ENCODE measurements around the gene STK4.

DNA sequence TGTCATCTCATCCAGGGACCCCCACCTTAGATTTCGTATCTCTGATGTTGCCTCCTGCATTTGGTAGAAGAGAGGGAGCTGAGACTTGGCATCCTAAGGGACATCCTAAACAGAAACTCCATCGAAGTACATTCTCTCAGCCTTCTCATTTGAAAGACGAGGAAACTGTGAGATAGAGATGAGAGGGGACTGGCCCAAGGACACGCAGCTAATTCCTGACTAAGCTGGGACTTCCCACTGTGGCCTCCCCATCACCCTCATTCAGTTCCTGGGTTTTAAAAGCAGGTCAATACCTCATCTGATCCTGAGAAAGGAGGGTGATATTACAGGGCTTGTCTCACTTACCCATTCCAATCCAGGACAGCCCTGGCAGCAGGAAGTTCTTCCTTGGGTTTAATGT, 149.5 kb downstream of the STK4 start:
- TF ChIP-seq, protein P1, sequence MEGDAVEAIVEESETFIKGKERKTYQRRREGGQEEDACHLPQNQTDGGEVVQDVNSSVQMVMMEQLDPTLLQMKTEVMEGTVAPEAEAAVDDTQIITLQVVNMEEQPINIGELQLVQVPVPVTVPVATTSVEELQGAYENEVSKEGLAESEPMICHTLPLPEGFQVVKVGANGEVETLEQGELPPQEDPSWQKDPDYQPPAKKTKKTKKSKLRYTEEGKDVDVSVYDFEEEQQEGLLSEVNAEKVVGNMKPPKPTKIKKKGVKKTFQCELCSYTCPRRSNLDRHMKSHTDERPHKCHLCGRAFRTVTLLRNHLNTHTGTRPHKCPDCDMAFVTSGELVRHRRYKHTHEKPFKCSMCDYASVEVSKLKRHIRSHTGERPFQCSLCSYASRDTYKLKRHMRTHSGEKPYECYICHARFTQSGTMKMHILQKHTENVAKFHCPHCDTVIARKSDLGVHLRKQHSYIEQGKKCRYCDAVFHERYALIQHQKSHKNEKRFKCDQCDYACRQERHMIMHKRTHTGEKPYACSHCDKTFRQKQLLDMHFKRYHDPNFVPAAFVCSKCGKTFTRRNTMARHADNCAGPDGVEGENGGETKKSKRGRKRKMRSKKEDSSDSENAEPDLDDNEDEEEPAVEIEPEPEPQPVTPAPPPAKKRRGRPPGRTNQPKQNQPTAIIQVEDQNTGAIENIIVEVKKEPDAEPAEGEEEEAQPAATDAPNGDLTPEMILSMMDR (IDR thresholded peaks at IDR 0.05), result no peak
- TF ChIP-seq POLR2A (IDR thresholded peaks at IDR 0.05), result no peak

All from adrenal gland (tissue), 5 donors.